IMR-90 (cell line): Measurements from ENCODE around the gene WHRN.

ENCODE experiments used
- CEBPB ChIP-seq: IDR thresholded peaks from 2 replicates; pipeline ENCODE4 v1.6.1; 2012; ENCODE audit warnings: low read depth, low read length, improper control_type of control experiment
- CTCF ChIP-seq: conservative IDR thresholded peaks from 2 replicates; pipeline ENCODE4 v1.5.1; 2012; ENCODE audit warnings: mild to moderate bottlenecking, low read depth, low read length, improper control_type of control experiment
- FOS ChIP-seq: fragments of 150-350 bp; IDR thresholded peaks from 2 replicates; pipeline ENCODE4 v1.6.1; 2016; ENCODE audit warnings: low read depth, low read length
- POLR2A ChIP-seq: IDR thresholded peaks from 2 replicates; pipeline ENCODE4 v1.6.1; 2012; ENCODE audit warnings: mild to moderate bottlenecking, low read depth, low read length
- RAD21 ChIP-seq: IDR thresholded peaks from 2 replicates; pipeline ENCODE4 v1.6.1; 2012; ENCODE audit warnings: low read length, improper control_type of control experiment
- RCOR1 ChIP-seq: IDR thresholded peaks from 2 replicates; pipeline ENCODE4 v1.6.1; 2012; ENCODE audit warnings: mild to moderate bottlenecking, low read length, improper control_type of control experiment; ENCODE audit not compliant: insufficient replicate concordance
- SMC3 ChIP-seq: fragments of 150-350 bp; IDR thresholded peaks from 2 replicates; pipeline ENCODE4 v1.6.1; 2016; ENCODE audit warnings: low read depth, mild to moderate bottlenecking, antibody characterized with exemption, low read length, moderate library complexity
- USF2 ChIP-seq: fragments of 150-350 bp; IDR thresholded peaks from 2 replicates; pipeline ENCODE4 v1.6.1; 2017; ENCODE audit warnings: mild to moderate bottlenecking, antibody characterized with exemption, low read length, low read depth
- TF ChIP-seq, protein P1 (sequence below): fragments of 150-350 bp; IDR thresholded peaks from 2 replicates; pipeline ENCODE4 v1.6.1; 2016; ENCODE audit warnings: low read depth, mild to moderate bottlenecking, low read length, moderate library complexity, borderline replicate concordance

DNA sequence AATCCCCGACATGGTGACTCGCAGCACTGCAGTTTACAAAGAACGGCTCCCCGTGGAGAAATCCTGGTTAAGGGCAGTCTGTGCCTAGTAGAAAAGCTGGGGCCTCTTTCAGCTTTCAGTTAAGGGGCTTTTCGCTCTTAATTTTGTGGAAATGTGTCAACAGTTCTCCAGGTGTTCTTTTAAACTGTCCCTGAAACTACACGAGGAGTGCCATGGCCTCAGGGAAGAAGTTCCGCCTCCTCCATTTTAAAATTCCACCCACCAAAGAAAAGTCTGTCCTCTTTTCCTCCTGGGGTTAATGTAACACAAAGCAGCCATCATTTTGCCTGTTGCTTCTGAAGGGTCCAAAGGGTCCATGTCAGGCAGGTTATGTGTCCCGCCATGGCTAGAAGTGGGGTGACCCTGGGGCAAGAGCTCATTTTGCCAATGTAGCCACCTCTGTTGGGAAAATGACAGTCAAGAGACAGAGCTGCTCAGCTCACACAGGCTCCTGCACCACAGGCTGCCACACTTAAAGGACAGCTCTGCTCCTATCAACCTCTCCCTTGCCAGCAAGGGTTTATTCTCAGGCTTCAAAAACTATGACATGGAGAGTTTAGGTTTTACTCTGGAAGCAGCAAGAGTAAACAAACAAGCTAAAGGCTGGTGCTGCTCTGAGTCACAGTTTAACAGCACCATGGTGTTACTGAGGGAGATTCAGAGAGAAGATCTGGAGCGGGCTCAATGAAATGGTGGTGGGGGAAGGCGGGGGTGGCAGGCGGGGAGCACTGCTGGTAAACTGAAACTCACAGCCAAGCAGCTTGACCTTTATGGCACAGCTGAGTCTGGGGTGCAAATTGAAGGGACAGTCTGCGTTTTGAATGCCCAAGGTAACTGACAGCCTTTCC lies 3.2 kb downstream of the WHRN start:
- no peak for TF ChIP-seq CTCF
- no peak for TF ChIP-seq RAD21
- 0 out of 2 replicates have a peak, but pooled peaks have one; percentile 31 for TF ChIP-seq POLR2A
- no peak for TF ChIP-seq SMC3
- no peak for TF ChIP-seq USF2
- no peak for TF ChIP-seq CEBPB
- peak; percentile 66 for TF ChIP-seq FOS
- TF ChIP-seq, protein P1, sequence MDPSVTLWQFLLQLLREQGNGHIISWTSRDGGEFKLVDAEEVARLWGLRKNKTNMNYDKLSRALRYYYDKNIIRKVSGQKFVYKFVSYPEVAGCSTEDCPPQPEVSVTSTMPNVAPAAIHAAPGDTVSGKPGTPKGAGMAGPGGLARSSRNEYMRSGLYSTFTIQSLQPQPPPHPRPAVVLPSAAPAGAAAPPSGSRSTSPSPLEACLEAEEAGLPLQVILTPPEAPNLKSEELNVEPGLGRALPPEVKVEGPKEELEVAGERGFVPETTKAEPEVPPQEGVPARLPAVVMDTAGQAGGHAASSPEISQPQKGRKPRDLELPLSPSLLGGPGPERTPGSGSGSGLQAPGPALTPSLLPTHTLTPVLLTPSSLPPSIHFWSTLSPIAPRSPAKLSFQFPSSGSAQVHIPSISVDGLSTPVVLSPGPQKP: no peak
- TF ChIP-seq RCOR1: no peak
